Measurements from ENCODE around the gene LMAN1L. TPM values are rescaled to one million over a fixed set of nuclear protein-coding genes. Genes with fewer than 3 reads are reported as not detected.
A peak's percentile ranks its signal among the peaks of the same experiment; 100 is the strongest.

The LMAN1L gene
- total RNA-seq, 1 donor from 2014 or later: not detected

- DNase-seq (ENCODE audit: low read depth in 2 of 2): no peak
Observed at GRCh38 chr15:74794248-74794969, 18.2 kb upstream of the LMAN1L start.

- DNase-seq (ENCODE audit: low read depth in 2 of 2): no peak
Observed at GRCh38 chr15:74794970-74795349, 17.7 kb upstream of the LMAN1L start.

GRCh38 chr15:74795966-74796625 lies 16.5 kb upstream of the LMAN1L start:
- no peak for DNase-seq (ENCODE audit: low read depth in 2 of 2)

GRCh38 chr15:74798388-74799254 lies 14.0 kb upstream of the LMAN1L start:
- no peak for DNase-seq (ENCODE audit: low read depth in 2 of 2)

- no peak for DNase-seq (ENCODE audit: low read depth in 2 of 2)
Observed at GRCh38 chr15:74799255-74799855, 13.3 kb upstream of the LMAN1L start.

GRCh38 chr15:74799856-74800558 lies 12.6 kb upstream of the LMAN1L start:
- peak; percentile 28 to 62 for DNase-seq (ENCODE audit: low read depth in 2 of 2)

GRCh38 chr15:74800559-74801094 lies 12.0 kb upstream of the LMAN1L start:
- no peak for DNase-seq (ENCODE audit: low read depth in 2 of 2)

GRCh38 chr15:74801311-74801997 lies 11.2 kb upstream of the LMAN1L start:
- no peak for DNase-seq (ENCODE audit: low read depth in 2 of 2)

- DNase-seq (ENCODE audit: low read depth in 2 of 2): no peak
Observed at GRCh38 chr15:74802290-74802689, 10.3 kb upstream of the LMAN1L start.

GRCh38 chr15:74802862-74803447 lies 9.7 kb upstream of the LMAN1L start:
- no peak for DNase-seq (ENCODE audit: low read depth in 2 of 2)

GRCh38 chr15:74804935-74805334 lies 7.7 kb upstream of the LMAN1L start:
- DNase-seq (ENCODE audit: low read depth in 2 of 2): no peak

- no peak for DNase-seq (ENCODE audit: low read depth in 2 of 2)
Observed at GRCh38 chr15:74807282-74807681, 5.4 kb upstream of the LMAN1L start.

GRCh38 chr15:74808078-74808839 lies 4.4 kb upstream of the LMAN1L start:
- DNase-seq (ENCODE audit: low read depth in 2 of 2): no peak

- no peak for DNase-seq (ENCODE audit: low read depth in 2 of 2)
Observed at GRCh38 chr15:74808840-74809229, 3.8 kb upstream of the LMAN1L start.

GRCh38 chr15:74809242-74809641 lies 3.4 kb upstream of the LMAN1L start:
- DNase-seq (ENCODE audit: low read depth in 2 of 2): no peak

GRCh38 chr15:74809956-74810355 lies 2.7 kb upstream of the LMAN1L start:
- DNase-seq (ENCODE audit: low read depth in 2 of 2): no peak

- DNase-seq (ENCODE audit: low read depth in 2 of 2): no peak
Observed at GRCh38 chr15:74815121-74815934, 2.7 kb downstream of the LMAN1L start.

- no peak for DNase-seq (ENCODE audit: low read depth in 2 of 2)
Observed at GRCh38 chr15:74815961-74816360, 3.3 kb downstream of the LMAN1L start.
